Measurements from ENCODE around the gene SMIM41.

SMIM41 gene

GRCh38 chr12:52149651-52150241 lies 70.2 kb downstream of the SMIM41 start:
- DNase-seq = no peak

- no peak for DNase-seq
Observed at GRCh38 chr12:52151153-52151836, 71.8 kb downstream of the SMIM41 start.

DNA sequence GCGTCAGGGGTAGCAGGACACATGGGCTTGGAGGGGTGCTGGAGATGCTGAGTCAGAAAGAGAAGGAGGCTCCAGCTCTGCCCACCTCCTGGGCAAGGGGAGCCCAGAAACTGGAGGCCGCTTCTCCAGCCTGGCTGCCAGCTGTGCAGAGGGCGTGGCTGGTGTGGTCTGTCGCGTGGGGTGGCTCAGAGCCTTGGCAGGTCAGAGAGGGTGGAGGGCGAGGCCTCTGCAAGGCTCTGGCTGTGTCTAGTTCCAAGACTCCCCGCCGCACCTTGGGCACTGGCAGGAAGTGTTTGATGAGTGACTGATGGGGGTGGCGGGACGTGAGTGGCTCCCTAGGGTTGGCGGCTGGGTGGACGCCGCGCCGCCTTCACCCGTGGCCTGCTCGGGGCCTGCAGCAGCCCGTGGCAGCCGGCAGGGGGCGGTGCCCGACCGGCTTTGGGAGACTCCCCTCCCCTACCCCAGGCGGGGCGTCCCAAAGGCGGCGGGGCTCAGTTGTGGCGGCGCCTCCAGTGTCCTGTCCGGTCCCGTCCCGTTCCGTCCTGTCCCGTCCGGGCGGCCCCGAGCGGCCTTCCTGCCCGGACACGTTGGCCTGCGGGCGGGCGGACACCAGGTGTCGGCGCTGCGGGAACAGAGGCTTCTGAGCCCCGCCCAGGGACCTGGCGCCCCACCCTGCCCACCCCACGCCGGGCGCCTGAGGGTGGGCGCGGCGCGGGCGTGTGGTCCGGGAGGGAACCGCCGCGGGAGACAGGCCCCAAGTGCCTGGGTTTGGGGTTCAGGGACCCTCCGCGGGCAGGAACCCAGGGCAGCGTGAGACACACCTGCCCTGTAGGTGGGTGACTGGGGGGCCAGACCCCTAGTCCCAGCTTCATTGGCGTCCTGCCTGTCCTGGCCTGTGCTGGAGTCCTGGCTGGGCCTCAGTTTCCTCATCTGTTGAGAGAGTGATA lies 72.6 kb downstream of the SMIM41 start:
- DNase-seq = peak; percentile 79

DNA sequence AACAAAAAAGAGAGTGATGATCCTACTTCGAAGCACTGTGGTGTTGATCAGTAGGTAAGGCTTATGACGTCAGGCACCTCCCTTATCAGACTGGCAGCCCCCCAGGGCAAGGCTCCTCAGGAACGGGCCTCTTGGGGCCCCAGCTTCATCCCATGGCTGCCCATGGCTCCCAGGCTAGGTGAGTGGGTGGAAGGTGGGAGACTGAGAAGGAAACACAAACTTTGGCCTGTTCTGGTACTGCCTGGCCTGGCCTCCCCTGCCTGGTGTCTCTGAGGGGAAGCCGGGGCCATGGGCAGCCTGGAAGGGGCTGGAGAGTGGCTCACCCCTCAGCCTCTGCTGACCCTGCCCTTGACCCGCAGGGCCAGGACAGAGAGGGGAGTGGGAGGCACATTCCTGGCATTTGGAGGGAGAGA lies 73.4 kb downstream of the SMIM41 start:
- DNase-seq = no peak

- DNase-seq = no peak
Observed at GRCh38 chr12:52155048-52155868, 75.8 kb downstream of the SMIM41 start.

DNA sequence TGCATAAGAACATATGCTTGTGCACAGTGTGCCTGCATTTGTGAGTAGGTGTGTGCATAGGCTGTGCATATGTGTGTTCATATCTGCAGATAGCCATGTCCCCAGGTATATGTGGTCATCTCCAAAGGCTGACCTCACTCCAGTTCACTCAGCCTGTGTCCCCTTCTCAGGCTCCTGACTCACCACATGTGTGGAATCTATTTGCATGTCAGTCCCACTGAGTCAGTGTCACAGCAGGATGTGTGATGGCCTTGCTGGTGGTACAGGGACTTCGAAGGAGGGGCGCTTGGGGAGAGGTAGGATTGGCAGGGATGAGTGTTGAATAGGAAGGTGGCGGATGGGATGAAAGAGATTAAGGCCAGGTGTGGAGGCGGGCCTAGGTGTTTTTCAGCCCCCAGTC lies 76.8 kb downstream of the SMIM41 start:
- DNase-seq = no peak

DNA sequence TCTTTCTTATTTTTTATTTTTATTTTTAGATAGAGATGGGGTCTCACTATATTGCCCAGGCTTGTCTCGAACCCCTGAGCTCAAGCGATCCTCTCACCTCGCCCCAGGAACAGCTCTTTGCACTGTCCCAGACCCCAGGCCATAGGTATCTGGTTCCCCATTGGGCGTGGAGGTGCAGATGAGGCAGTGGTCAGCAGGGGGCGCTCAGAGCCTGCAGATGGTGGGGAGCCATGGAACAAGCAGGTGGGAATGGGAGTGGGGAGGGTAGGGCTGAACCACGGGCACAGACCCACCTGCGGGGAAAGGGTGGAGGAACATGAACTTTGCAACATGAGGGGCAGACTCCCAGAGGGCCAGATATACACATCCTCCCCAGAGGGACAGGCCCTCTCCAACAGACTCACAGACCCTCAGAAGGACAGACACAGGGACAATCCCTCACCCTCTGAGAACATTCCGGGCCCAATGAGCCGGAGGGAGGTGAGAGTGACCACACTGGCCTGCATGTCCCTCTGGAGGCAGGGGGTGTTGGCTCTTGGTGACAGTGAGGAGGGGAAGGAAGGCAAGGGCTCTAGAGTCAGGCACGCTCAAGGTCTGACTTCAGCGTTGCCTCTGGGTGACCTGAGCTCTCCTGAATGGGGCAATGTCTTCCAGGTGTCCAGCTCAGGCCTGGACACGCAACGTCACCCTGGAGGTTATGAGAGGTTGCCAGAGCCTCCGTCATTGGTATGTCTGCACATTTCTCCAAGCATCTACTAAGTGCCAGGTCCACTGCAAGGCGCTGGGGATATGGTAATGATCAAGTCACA lies 77.5 kb downstream of the SMIM41 start:
- peak; percentile 92 for DNase-seq

DNA sequence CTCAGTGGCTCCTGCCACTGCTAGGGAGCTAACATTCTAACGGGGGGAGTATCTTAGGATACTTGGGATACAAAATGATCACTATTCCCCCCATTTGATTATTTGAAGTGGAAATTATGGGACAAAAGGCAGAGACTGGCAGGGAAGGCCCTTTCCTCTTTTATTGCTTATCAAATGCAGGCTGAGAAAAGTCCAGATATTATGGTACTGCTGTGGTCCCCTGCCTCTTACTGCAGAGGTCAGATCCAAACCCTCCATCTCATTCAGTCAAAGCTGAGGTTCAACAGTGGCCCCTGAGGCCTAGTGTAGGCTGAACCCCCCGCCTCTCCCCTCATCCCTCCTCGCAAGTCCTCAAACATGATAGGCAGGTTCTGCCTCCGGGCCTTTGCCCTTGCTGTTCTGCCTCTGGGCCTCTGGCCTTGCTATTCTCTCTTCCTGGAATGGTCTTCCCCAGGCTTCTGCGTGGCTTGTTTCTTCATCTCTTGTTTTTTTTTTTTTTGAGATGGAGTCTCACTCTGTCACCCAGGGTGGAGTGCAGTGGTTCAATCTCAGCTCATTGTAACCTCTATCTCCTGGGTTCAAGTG lies 78.2 kb downstream of the SMIM41 start:
- no peak for DNase-seq

Data from eye (tissue), 1 donor.